Adrenal gland (tissue), 5 donors: ENCODE data around the gene FRG2B.
"Not testable (repeated sequence)": the region's sequence is repeated elsewhere in the genome, so short reads cannot be mapped to it uniquely, and the experiment has no call there.

Source experiments
- POLR2A ChIP-seq, 2 donors: fragments of 450-650 bp; IDR thresholded peaks; one replicate each; pipeline ENCODE4 v1.6.1; 2017; ENCODE audit warnings: antibody characterized with exemption in 2 of 2, mild to moderate bottlenecking in 2 of 2, moderate library complexity in 1 of 2
- TF ChIP-seq, protein P1 (sequence below), 6 experiments: fragments of 450-650 bp in 4 of 6; fragments of 200-600 bp in 2 of 6; sonication (generic) in 1 of 6; IDR thresholded peaks; 1 replicate in 5 of 6; 2 replicates in 1 of 6; pipeline versions ENCODE4 v1.5.1 to v1.8.0; 2016 to 2021; ENCODE audit warnings: antibody characterized with exemption in 6 of 6, mild to moderate bottlenecking in 2 of 6, moderate library complexity in 1 of 6
- donor health status: DM: no; HTN: no; CAD: no.

DNA sequence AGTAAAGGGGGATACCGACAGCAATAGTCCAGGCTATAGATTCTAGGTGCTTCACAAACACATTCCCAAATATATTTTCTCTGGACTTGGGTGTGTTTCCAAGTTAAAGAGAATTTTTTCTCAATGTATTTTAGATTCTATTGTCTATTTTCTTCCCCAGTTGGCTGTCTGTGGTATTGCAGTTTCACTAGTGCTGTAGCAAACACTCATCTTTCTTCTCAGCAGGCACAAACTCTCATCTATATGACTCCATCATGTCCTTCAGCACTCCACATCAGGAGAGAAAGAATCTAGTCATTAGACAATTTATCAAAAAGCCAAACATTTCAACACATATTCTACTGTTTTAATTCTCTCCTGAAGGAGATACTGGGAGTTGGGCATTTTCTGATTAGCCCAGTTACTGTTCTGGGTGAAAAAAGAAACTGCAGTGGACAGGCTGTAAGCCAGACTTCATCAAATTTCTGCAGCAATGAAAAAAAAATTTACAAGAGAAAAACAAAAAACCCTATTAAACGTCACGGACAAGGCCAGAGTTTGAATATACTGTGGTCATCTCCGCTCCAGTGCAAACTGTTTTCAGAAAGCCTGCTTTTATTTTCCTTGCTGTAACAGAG, 37.1 kb upstream of the FRG2B start:
- TF ChIP-seq, protein P1, sequence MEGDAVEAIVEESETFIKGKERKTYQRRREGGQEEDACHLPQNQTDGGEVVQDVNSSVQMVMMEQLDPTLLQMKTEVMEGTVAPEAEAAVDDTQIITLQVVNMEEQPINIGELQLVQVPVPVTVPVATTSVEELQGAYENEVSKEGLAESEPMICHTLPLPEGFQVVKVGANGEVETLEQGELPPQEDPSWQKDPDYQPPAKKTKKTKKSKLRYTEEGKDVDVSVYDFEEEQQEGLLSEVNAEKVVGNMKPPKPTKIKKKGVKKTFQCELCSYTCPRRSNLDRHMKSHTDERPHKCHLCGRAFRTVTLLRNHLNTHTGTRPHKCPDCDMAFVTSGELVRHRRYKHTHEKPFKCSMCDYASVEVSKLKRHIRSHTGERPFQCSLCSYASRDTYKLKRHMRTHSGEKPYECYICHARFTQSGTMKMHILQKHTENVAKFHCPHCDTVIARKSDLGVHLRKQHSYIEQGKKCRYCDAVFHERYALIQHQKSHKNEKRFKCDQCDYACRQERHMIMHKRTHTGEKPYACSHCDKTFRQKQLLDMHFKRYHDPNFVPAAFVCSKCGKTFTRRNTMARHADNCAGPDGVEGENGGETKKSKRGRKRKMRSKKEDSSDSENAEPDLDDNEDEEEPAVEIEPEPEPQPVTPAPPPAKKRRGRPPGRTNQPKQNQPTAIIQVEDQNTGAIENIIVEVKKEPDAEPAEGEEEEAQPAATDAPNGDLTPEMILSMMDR (IDR thresholded peaks at IDR 0.05): not testable (repeated sequence)
- not testable (repeated sequence) for TF ChIP-seq POLR2A (IDR thresholded peaks at IDR 0.05)
